Adrenal gland (tissue), 5 donors: Measurements from ENCODE around the gene FLT1.

Experiments
- POLR2A ChIP-seq, 2 donors: fragments of 450-650 bp; IDR thresholded peaks; one replicate each; pipeline ENCODE4 v1.6.1; 2017; ENCODE audit warnings: antibody characterized with exemption in 2 of 2, mild to moderate bottlenecking in 2 of 2, moderate library complexity in 1 of 2
- TF ChIP-seq, protein P1 (sequence below), 6 experiments: fragments of 450-650 bp in 4 of 6; fragments of 200-600 bp in 2 of 6; sonication (generic) in 1 of 6; IDR thresholded peaks; 1 replicate in 5 of 6; 2 replicates in 1 of 6; pipeline versions ENCODE4 v1.5.1 to v1.8.0; 2016 to 2021; ENCODE audit warnings: antibody characterized with exemption in 6 of 6, mild to moderate bottlenecking in 2 of 6, moderate library complexity in 1 of 6
- donor health status: DM: no; HTN: no; CAD: no.

DNA sequence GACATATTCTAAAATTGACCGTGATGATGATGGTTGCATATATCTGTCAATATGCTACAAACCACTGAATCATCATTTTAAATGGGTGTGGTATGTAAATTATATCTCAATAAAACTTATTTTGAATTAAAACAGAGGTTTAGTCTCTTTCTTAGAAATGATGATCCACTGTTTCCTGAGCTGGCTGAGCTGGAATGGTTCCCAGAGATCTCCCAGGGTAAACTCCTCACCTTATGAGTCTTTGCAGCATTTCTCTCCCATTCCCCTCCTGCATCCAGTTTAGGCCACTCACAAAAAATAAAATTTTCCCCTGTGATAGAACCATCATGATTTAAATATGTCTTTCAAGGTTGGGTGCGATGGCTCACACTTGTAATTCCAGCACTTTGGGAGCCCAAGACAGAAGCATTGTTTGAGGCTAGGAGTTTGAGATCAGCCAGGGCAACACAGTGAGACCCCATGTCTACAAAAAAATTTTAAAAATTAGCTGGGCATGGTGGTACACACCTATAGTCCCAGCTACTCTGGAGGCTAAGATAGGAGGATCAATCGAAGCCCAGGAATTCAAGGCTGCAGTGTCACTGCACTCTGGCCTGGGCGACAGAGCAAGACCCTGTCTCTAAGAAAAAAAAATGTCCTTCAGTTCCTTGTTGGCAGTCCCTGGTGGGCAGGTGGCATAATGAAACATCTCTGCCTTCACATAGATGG, 46.1 kb downstream of the FLT1 start:
- TF ChIP-seq POLR2A (IDR thresholded peaks at IDR 0.05), result no peak
- TF ChIP-seq, protein P1, sequence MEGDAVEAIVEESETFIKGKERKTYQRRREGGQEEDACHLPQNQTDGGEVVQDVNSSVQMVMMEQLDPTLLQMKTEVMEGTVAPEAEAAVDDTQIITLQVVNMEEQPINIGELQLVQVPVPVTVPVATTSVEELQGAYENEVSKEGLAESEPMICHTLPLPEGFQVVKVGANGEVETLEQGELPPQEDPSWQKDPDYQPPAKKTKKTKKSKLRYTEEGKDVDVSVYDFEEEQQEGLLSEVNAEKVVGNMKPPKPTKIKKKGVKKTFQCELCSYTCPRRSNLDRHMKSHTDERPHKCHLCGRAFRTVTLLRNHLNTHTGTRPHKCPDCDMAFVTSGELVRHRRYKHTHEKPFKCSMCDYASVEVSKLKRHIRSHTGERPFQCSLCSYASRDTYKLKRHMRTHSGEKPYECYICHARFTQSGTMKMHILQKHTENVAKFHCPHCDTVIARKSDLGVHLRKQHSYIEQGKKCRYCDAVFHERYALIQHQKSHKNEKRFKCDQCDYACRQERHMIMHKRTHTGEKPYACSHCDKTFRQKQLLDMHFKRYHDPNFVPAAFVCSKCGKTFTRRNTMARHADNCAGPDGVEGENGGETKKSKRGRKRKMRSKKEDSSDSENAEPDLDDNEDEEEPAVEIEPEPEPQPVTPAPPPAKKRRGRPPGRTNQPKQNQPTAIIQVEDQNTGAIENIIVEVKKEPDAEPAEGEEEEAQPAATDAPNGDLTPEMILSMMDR (IDR thresholded peaks at IDR 0.05), result no peak
